Measurements from ENCODE around the gene TMTC1. TPM values are rescaled to one million over a fixed set of nuclear protein-coding genes. Genes with fewer than 3 reads are reported as not detected.

TMTC1 gene
- total and polyA plus RNA-seq, 7 donors: 15.8 to 45.8 (median 30.4) TPM

DNA sequence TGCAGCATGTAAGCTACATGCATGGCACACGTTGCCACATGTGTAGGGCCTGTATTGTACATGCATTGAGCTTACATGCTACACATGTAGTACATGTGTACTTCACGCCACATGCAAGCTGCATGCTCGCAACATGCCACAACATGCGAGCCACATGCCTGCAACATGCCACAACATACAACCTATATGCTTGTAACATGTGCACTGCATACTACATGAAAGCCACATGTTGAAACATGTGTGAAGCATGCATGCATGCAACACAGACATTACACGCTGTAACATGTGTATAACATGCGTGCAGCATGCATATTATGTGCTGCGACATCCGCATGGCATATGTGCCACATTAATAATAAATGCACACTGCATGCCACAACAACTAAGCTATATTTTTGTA is 9.1 kb upstream of the TMTC1 start:
- DNase-seq (no peak), ATAC-seq (no peak)
- Histone ChIP-seq H3K4me1 (peaks cover 20% of the 10 kb centered on the region), H3K9me3 (no peaks in the 10 kb centered on the region), H3K27ac (no peak overlapping the region), H3K27me3 (ENCODE audit: insufficient read depth in 3 of 3, low read length in 2 of 3) (no peaks in the 10 kb centered on the region), H3K4me3 (no peak overlapping the region), H3K36me3 (ENCODE audit: insufficient read depth in 1 of 2, low read depth in 1 of 2) (no peaks in the 10 kb centered on the region)
- TF ChIP-seq, protein P1, sequence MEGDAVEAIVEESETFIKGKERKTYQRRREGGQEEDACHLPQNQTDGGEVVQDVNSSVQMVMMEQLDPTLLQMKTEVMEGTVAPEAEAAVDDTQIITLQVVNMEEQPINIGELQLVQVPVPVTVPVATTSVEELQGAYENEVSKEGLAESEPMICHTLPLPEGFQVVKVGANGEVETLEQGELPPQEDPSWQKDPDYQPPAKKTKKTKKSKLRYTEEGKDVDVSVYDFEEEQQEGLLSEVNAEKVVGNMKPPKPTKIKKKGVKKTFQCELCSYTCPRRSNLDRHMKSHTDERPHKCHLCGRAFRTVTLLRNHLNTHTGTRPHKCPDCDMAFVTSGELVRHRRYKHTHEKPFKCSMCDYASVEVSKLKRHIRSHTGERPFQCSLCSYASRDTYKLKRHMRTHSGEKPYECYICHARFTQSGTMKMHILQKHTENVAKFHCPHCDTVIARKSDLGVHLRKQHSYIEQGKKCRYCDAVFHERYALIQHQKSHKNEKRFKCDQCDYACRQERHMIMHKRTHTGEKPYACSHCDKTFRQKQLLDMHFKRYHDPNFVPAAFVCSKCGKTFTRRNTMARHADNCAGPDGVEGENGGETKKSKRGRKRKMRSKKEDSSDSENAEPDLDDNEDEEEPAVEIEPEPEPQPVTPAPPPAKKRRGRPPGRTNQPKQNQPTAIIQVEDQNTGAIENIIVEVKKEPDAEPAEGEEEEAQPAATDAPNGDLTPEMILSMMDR (IDR thresholded peaks at IDR 0.05): no peak
- 95 to 96% (median 95%) methylated on average over 8 of the region's 8 CpGs for WGBS, 3 donors
- intact Hi-C loops (cut with DNase I): loop anchor here in 1 of 2 donors (10.0 kb wide), 1 partner anchor 92 kb away; no protein-coding TSS in a partner anchor

DNA sequence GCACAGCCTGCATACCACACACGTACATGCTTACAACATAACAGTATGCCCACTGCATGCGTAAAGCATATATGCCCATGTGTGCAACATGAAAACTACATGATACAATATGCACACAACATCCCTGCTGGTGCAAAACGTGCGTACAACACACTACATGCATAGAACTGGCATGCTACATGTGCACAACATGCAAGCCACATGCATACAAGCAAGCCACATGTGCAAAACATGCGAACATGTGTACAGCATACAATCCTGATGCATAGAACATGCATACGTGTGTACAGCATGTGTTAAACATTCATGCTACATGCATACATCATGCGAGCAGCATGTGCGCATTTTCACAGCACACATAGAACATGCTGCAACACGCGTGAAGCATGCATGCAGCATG is 8.4 kb upstream of the TMTC1 start:
- WGBS, 3 donors: 91 to 96% (median 93%) methylated on average over 10 of the region's 10 CpGs
- no peak for ATAC-seq
- intact Hi-C loops (cut with DNase I): loop anchor here in 1 of 2 donors (10.0 kb wide), 1 partner anchor 93 kb away; no protein-coding TSS in a partner anchor

DNA sequence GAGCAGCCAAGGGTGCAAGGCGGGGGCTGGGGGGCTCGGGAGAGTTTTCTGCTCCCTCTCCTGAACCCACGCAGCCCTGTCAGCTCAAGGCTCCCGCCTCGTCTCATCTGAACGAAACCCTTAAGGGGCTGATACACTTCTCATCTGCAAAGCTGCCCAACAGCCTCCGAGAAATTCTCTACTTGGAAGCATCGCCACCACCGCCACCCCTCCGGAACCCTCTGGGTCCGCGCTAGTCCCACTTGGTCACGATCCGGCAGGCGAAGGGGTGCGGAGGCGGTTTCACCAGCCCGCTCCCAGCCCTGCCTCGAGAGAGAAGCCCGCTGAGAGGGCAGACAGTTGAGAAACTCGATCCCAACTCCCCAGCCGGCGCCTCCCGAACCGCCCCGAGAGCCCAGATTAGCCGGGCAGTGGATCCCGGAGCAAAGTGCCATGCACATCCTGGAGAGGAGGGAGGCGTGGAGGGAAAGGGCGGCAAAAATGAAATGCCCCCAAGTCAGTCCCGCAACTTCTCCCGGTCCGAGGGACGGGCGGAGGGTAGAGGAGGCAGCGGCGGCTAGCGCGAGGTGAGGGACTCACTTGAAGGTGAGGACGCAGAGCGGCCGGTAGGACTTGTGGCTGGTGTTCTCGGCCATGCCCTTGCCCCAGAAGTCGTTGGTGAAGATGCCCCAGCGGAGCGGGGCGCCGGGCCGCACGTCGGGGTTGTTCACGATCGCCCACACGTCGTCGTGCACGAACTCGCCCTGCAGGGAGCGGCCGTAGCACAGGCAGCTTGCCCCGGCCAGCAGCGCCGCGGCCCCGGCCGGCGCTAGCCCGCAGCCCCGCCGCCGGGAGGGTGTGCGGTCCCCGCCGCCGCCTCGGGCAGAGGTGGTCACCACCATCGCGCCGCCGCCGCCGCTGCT is 620 bp downstream of the TMTC1 start:
- peaks cover 37% of the 10 kb centered on the region for H3K4me1 ChIP-seq
- ATAC-seq (peak; percentile 68 to 79 (median 74)), DNase-seq (peak; percentile 68 to 83)
- TF ChIP-seq, protein P1 (IDR thresholded peaks at IDR 0.05): no peak
- H3K36me3 ChIP-seq (ENCODE audit: insufficient read depth in 1 of 2, low read depth in 1 of 2): no peaks in the 10 kb centered on the region
- intact Hi-C loops (cut with DNase I): loop anchor here (2.0 to 10.0 kb wide), 7 partner anchors 14 to 1014 kb away; no protein-coding TSS in a partner anchor
- peak overlapping the region; percentile 93 for H3K27ac ChIP-seq
- H3K4me3 ChIP-seq: peak overlapping the region; percentile 75
- WGBS, 3 donors: 1% methylated on average over 55 to 82 of the region's 82 CpGs
- no peaks in the 10 kb centered on the region for H3K27me3 ChIP-seq (ENCODE audit: insufficient read depth in 3 of 3, low read length in 2 of 3)
- H3K9me3 ChIP-seq: no peaks in the 10 kb centered on the region

More for the DNA sequence above, 8.4 kb upstream of the TMTC1 start:
- H3K9me3 ChIP-seq: no peaks in the 10 kb centered on the region
- DNase-seq: no peak
- TF ChIP-seq, protein P1 (IDR thresholded peaks at IDR 0.05): no peak
- no peak overlapping the region for H3K4me3 ChIP-seq
- peaks cover 13% of the 10 kb centered on the region for H3K4me1 ChIP-seq
- H3K27me3 ChIP-seq (ENCODE audit: insufficient read depth in 3 of 3, low read length in 2 of 3): no peaks in the 10 kb centered on the region
- H3K27ac ChIP-seq: no peak overlapping the region
- H3K36me3 ChIP-seq (ENCODE audit: insufficient read depth in 1 of 2, low read depth in 1 of 2): no peaks in the 10 kb centered on the region

DNA sequence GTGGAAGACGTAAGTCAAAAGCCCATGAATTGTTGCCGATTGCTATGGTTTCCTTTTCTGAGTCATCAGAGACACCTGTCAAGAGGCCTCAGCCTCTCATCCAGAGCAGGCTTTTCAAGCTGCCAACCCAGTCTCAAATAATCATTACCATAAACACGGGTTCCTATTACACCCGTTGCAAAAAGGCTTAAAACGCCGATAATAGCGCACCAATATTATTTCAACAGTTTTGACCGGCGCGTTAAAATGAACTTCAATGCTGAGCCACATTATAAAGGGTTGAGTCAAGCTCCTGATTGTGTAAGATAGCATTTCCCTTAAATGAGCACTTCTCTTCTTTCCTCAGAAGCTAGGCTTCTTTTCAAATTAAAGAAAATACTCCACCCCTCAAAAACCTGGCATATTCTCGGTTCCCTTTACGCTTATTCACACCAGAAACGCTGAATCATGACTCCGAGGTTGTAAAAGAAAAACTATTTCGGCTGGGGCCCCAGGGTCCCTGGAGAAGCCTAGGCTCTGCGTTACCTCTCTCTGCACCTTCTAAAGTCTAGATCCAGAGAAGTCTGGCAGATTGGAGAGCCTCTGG is 1.4 kb downstream of the TMTC1 start:
- intact Hi-C loops (cut with DNase I): loop anchor here (2.0 to 10.0 kb wide), 7 partner anchors 14 to 1015 kb away; no protein-coding TSS in a partner anchor
- H3K36me3 ChIP-seq (ENCODE audit: insufficient read depth in 1 of 2, low read depth in 1 of 2): no peaks in the 10 kb centered on the region
- TF ChIP-seq, protein P1 (IDR thresholded peaks at IDR 0.05): no peak
- DNase-seq: no peak
- H3K4me3 ChIP-seq: peak overlapping the region; percentile 75
- H3K9me3 ChIP-seq: no peaks in the 10 kb centered on the region
- no peaks in the 10 kb centered on the region for H3K27me3 ChIP-seq (ENCODE audit: insufficient read depth in 3 of 3, low read length in 2 of 3)
- peak overlapping the region; percentile 93 for H3K27ac ChIP-seq
- 0 to 2% (median 1%) methylated on average over 16 of the region's 16 CpGs for WGBS, 3 donors
- peaks cover 44% of the 10 kb centered on the region for H3K4me1 ChIP-seq
- ATAC-seq: peak; percentile 60 to 74 (median 70)

Data from psoas muscle (tissue), 8 donors.